HepG2 (cell line): ENCODE measurements around the gene NDUFAF8. TPM values are rescaled to one million over a fixed set of nuclear protein-coding genes. Genes with fewer than 3 reads are reported as not detected.

Source experiments
- ATAC-seq: fragments of 200-7000 bp; cut with Tn5 transposase; 3 replicates; pipeline ENCODE4 v1.9.1; 2020; ENCODE audit warnings: mild to moderate bottlenecking, moderate library complexity
- BruUV-seq: library from RNA; stranded (reverse); fragments of 400-500 nt; replicated peaks from 2 replicates; lab custom pipeline; 2021; lab: Mats Ljungman, UMichigan
- CTCF ChIA-PET: fragments of 300-600 bp; formaldehyde crosslinking; extraction: SDS; loops from one replicate; lab custom pipeline; 2021; ENCODE audit warnings: low total read pairs, inconsistent platforms, low intra/inter-chr PET ratio; lab: Yijun Ruan, JAX
- POLR2A ChIA-PET: fragments of 350-600 bp; sonication (Branson Sonifier 250); formaldehyde crosslinking; loops from one replicate; lab custom pipeline; 2020; ENCODE audit warnings: antibody characterized with exemption, inconsistent platforms; lab: Yijun Ruan, JAX
- DNase-seq: peaks from one replicate; pipeline ENCODE4 v3.0.0-alpha.2; 2015; ENCODE audit warnings: low spot score
- FAIRE-seq: peaks from 3 replicates; lab custom pipeline; 2011; peaks lifted over from hg19 to GRCh38; lab: Jason Lieb, UNC
- H2AFZ ChIP-seq: one replicate; pipeline ENCODE4 v1.6.1; 2011; ENCODE audit warnings: low read length, inconsistent platforms
- H3K27ac ChIP-seq: fragments of 300-600 bp; 3 replicates; pipeline ENCODE4 v1.8.0; 2011; ENCODE audit warnings: mixed run types, mild to moderate bottlenecking, mixed read lengths, low read length, inconsistent platforms; ENCODE audit not compliant: insufficient read depth; ENCODE audit errors: extremely low read length
- H3K27me3 ChIP-seq, 2 experiments: fragments of 200-600 bp in 1 of 2; 2 replicates in 1 of 2; 3 replicates in 1 of 2; pipeline versions ENCODE4 v1.6.0 to v1.8.0; 2011; ENCODE audit warnings: low read length in 2 of 2, mild to moderate bottlenecking in 2 of 2, moderate library complexity in 2 of 2, inconsistent platforms in 1 of 2; ENCODE audit not compliant: insufficient read depth in 2 of 2, control insufficient read depth in 1 of 2
- H3K36me3 ChIP-seq, 2 experiments: fragments of 200-600 bp in 1 of 2; replicated peaks in 1 of 2; 2 replicates in 1 of 2; 3 replicates in 1 of 2; pipeline versions ENCODE4 v1.5.1 to v1.8.0; 2011; ENCODE audit warnings: low read length in 2 of 2, inconsistent platforms in 1 of 2; ENCODE audit not compliant: insufficient read depth in 2 of 2, control insufficient read depth in 1 of 2
- H3K4me1 ChIP-seq: 2 replicates; pipeline ENCODE4 v1.5.1; 2012; ENCODE audit warnings: low read length, inconsistent platforms; ENCODE audit not compliant: insufficient read depth
- H3K4me2 ChIP-seq: 2 replicates; pipeline ENCODE4 v1.6.0; 2011; ENCODE audit warnings: low read depth, low read length, inconsistent platforms
- H3K4me3 ChIP-seq, 3 experiments: fragments of 200-600 bp in 1 of 3; sonication (generic), shearing (Covaris generic) in 1 of 3; replicated peaks in 1 of 3; 2 replicates each; pipeline ENCODE4 v1.5.1; 2011 to 2016; ENCODE audit warnings: low read length in 3 of 3, inconsistent platforms in 2 of 3, low read depth in 2 of 3, mild to moderate bottlenecking in 2 of 3, control low read depth in 1 of 3, mixed read lengths in 1 of 3; ENCODE audit not compliant: insufficient read depth in 1 of 3
- H3K79me2 ChIP-seq: one replicate; pipeline ENCODE4 v1.6.1; 2011; ENCODE audit warnings: low read length, inconsistent platforms; ENCODE audit not compliant: insufficient read depth
- H3K9ac ChIP-seq: 2 replicates; pipeline ENCODE4 v1.6.0; 2011; ENCODE audit warnings: mild to moderate bottlenecking, low read depth, low read length, inconsistent platforms; ENCODE audit not compliant: insufficient read depth
- H3K9me3 ChIP-seq: 2 replicates; pipeline ENCODE4 v1.5.1; 2012; ENCODE audit warnings: mild to moderate bottlenecking, low read length
- H4K20me1 ChIP-seq: 2 replicates; pipeline ENCODE4 v1.6.0; 2011; ENCODE audit warnings: inconsistent platforms, mild to moderate bottlenecking, low read length, moderate library complexity; ENCODE audit not compliant: insufficient read depth
- CREB1 ChIP-seq, 2 experiments: fragments of 450-650 bp in 1 of 2; IDR thresholded peaks; 2 replicates each; pipeline ENCODE4 v1.6.1; 2016 to 2017; ENCODE audit warnings: control low read depth in 1 of 2, mild to moderate bottlenecking in 1 of 2, missing compliant biosample characterization in 1 of 2, missing genetic modification characterization in 1 of 2
- DZIP1 ChIP-seq: sonication (generic); formaldehyde crosslinking; IDR thresholded peaks from 2 replicates; pipeline ENCODE4 v1.5.0; 2020; ENCODE audit warnings: mild to moderate bottlenecking, missing genetic modification reagents
- GPN1 ChIP-seq: sonication (generic); formaldehyde crosslinking; IDR thresholded peaks from 2 replicates; pipeline ENCODE4 v1.5.1; 2020; ENCODE audit warnings: missing genetic modification reagents, borderline replicate concordance
- KDM3A ChIP-seq: IDR thresholded peaks from 2 replicates; pipeline ENCODE4 v1.6.1; 2018; ENCODE audit warnings: low read depth, missing compliant biosample characterization
- POLR2A ChIP-seq, 2 experiments: IDR thresholded peaks; 2 replicates each; pipeline ENCODE4 v1.6.1; 2011; ENCODE audit warnings: low read depth in 2 of 2, low read length in 2 of 2, mild to moderate bottlenecking in 1 of 2, moderate library complexity in 1 of 2; ENCODE audit not compliant: insufficient read depth in 1 of 2
- REST ChIP-seq, 2 experiments: IDR thresholded peaks; 2 replicates each; pipeline ENCODE4 v1.6.1; 2011 to 2012; ENCODE audit warnings: low read length in 2 of 2, borderline replicate concordance in 1 of 2, low read depth in 1 of 2, mild to moderate bottlenecking in 1 of 2, moderate library complexity in 1 of 2
- SMC3 ChIP-seq: IDR thresholded peaks from 2 replicates; pipeline ENCODE4 v1.6.1; 2011; ENCODE audit warnings: low read length, improper control_type of control experiment
- TFDP2 ChIP-seq: sonication (generic); formaldehyde crosslinking; IDR thresholded peaks from 2 replicates; pipeline ENCODE4 v1.4.0; 2020; ENCODE audit warnings: missing genetic modification reagents
- ZNF160 ChIP-seq: sonication (generic); formaldehyde crosslinking; IDR thresholded peaks from 2 replicates; pipeline ENCODE4 v1.8.0; 2022; ENCODE audit warnings: mild to moderate bottlenecking, inconsistent platforms, missing genetic modification reagents
- ZNF598 ChIP-seq: sonication (generic); formaldehyde crosslinking; IDR thresholded peaks from 2 replicates; pipeline ENCODE4 v1.5.1; 2020; ENCODE audit warnings: mild to moderate bottlenecking, missing genetic modification reagents, borderline replicate concordance
- WGBS: methylation state at CpG from one replicate; pipeline ENCODE4 v1.1.6; 2017; ENCODE audit warnings: low lambda C conversion rate; 5-methylcytosine and 5-hydroxymethylcytosine counted together
- in situ Hi-C: cut with HindIII; loops from 2 replicates; pipeline ENCODE4 v1.10.0; 2017; ENCODE audit warnings: low pct_unique_long_range_greater_than_20kb; ENCODE audit not compliant: extremely low pct_ligation_motif_present
- intact Hi-C: fragments of 100-400 bp; cut with micrococcal nuclease; formaldehyde crosslinking; loops from one replicate; pipeline ENCODE4 v1.10.0; 2022; ENCODE audit not compliant: unreplicated experiment
- polyA plus RNA-seq, 8 experiments: library from polyadenylated mRNA; depleted of rRNA in 3 of 8; stranded (reverse) in 7 of 8; unstranded in 1 of 8; fragments of >200 nt; fragmentation: Illumina TruSeq in 4 of 8; extraction: Trizol in 4 of 8; gene quantifications; 2 replicates each; pipeline versions ENCODE4 v1.2.1 to v1.2.3, GENCODE V29; 2011 to 2016; ENCODE audit warnings: low read depth in 4 of 8, missing spikeins in 1 of 8, mixed read lengths in 1 of 8; ENCODE audit not compliant: insufficient read depth in 1 of 8
- total RNA-seq, 5 experiments: library from RNA; depleted of rRNA; stranded (reverse); fragments of >200 nt; fragmentation: Illumina TruSeq; extraction: Trizol; gene quantifications; 2 replicates each; pipeline ENCODE4 v1.2.3, GENCODE V29; 2016; ENCODE audit warnings: low read depth in 1 of 5

Gene NDUFAF8
- total and polyA plus RNA-seq, 2 of the 13 experiments (the other 11 are each of a cell fraction or from before 2014, with no cell fraction given), result 75.6 to 233 TPM

- WGBS, result 98% methylated on average over 22 of the region's 22 CpGs
- peaks cover 38 to 63% of the 10 kb centered on the region in 2 experiments; a peak in 4 of 5 replicates for H3K36me3 ChIP-seq
- H3K4me1 ChIP-seq, result no peaks in the 10 kb centered on the region
- BruUV-seq, result no TSS peak
- no peaks in the 10 kb centered on the region for H4K20me1 ChIP-seq
- intact Hi-C loops (no loop called here), in situ Hi-C loops (no loop called here)
- H3K4me3 ChIP-seq, result no peak overlapping the region
- H2AFZ ChIP-seq, result no peak overlapping the region
- no peaks in the 10 kb centered on the region for H3K9me3 ChIP-seq
- FAIRE-seq (no peak), DNase-seq (no peak), ATAC-seq (no peak)
- no peak overlapping the region for H3K9ac ChIP-seq
- 0 out of 2 replicates have a peak, but pooled peaks have one; percentile 50 for TF ChIP-seq DZIP1
- no peak for TF ChIP-seq TFDP2 (CRISPR knock-in tag)
- no peaks in the 10 kb centered on the region for H3K27me3 ChIP-seq
- CTCF ChIA-PET, result no interaction called here
- H3K27ac ChIP-seq, result no peak overlapping the region
- H3K4me2 ChIP-seq, result no peak overlapping the region
- no peaks in the 10 kb centered on the region for H3K79me2 ChIP-seq
- POLR2A ChIA-PET, result no interaction called here
Observed at GRCh38 chr17:81265576-81265975, 26.5 kb downstream of the NDUFAF8 start.

- no peak for DNase-seq
- BruUV-seq, result no TSS peak
- Histone ChIP-seq H3K4me3 (no peak overlapping the region), H3K79me2 (no peaks in the 10 kb centered on the region), H3K4me1 (no peaks in the 10 kb centered on the region), H3K4me2 (no peak overlapping the region), H3K36me3 (peaks cover 35 to 61% of the 10 kb centered on the region in 2 experiments; a peak in 4 of 5 replicates), H3K27me3 (no peaks in the 10 kb centered on the region), H3K27ac (no peak overlapping the region), H2AFZ (no peak overlapping the region), H3K9me3 (no peaks in the 10 kb centered on the region), H4K20me1 (no peaks in the 10 kb centered on the region), H3K9ac (no peak overlapping the region)
- FAIRE-seq, result no peak
- no peak for ATAC-seq
- CTCF ChIA-PET, result no interaction called here
- intact Hi-C loops, result no loop called here
- POLR2A ChIA-PET, result no interaction called here
- in situ Hi-C loops, result no loop called here
- 97% methylated on average over 6 of the region's 6 CpGs for WGBS
- TF ChIP-seq REST (IDR thresholded peaks at IDR 0.05; ENCODE audit: borderline replicate concordance in 1 of 2, low read depth in 1 of 2, low read length in 2 of 2) (no peak), CREB1 (IDR thresholded peaks at IDR 0.05) (no peak), CREB1 (CRISPR knock-in tag; IDR thresholded peaks at IDR 0.05) (no peak), KDM3A (CRISPR knock-in tag) (no peak), ZNF598 (CRISPR knock-in tag) (no peak), GPN1 (CRISPR knock-in tag) (no peak), ZNF160 (CRISPR knock-in tag) (no peak), SMC3 (no peak), POLR2A (IDR thresholded peaks at IDR 0.05; ENCODE audit: insufficient read depth in 1 of 2, low read depth in 2 of 2, low read length in 2 of 2) (no peak)
Observed at GRCh38 chr17:81267390-81268067, 28.4 kb downstream of the NDUFAF8 start.
